Measurements from ENCODE around the gene CBX6.

Gene CBX6

DNA sequence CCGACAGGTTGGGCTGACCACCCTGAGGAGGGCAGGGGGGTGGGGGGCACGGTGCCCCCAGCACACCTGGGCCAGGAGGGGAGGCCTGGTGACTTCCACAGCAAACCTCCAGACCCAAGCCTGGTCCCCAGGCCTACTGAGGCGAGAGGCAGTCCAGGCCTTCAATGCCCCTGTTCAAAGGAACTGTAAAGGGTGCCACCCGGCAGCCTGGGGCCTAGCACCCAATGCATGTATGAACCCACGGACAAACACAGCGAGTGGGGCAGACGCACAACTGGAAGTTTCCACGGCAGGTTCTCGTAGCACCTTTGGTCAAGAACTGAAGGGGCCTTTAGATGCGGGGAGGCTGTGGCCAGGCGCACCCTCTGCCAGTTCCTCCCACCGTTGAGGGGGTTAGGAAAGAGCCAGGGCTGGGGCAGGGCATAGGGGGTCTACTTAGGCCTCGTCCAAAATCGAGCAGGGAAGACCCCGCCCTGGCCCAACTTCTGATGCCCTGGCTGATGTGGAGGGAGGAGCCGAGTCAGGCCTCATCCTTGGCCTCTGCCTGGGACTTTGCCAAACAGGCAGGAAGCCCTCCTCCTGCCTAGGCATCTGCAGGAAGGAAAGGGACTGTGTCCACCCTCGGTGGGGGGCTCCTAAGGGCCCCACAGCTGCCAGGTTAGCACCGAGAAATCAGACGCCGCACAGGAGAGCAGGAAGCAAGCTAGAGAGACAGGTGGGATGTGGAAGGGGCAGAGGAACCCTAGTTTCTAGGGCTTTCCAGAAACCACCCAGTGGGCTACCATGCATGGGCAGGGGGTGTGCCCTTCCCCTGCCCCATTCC is 6.6 kb downstream of the CBX6 start:
- CTCF ChIA-PET: interaction anchor here (4.0 kb wide), 1 partner anchor 12 kb away, joined by 11 read pairs; no protein-coding TSS in a partner anchor
- no peaks in the 10 kb centered on the region for H3K27me3 ChIP-seq (replicated peaks in 2 of 5; ENCODE audit: control insufficient read depth in 4 of 5, insufficient read depth in 5 of 5, low read length in 4 of 5)
- 95% methylated on average over 14 of the region's 20 CpGs for WGBS (ENCODE audit: insufficient coverage)
- H3K27ac ChIP-seq (ENCODE audit: insufficient read depth in 1 of 2, low read depth in 1 of 2, low read length in 2 of 2, poor library complexity in 1 of 2, severe bottlenecking in 2 of 2): peak overlapping the region in 1 of 2 experiments; percentile 43
- POLR2A ChIA-PET: no interaction called here
- DNase-seq: no peak
- no peaks in the 10 kb centered on the region for H3K9me3 ChIP-seq (ENCODE audit: control extremely low read depth in 1 of 5, control insufficient read depth in 4 of 5, insufficient read depth in 2 of 5, low read depth in 1 of 5, low read length in 4 of 5)
- H3K36me3 ChIP-seq (ENCODE audit: control insufficient read depth in 4 of 4, insufficient read depth in 4 of 4, low read length in 3 of 4): peaks cover 0 to 42% (median 27%) of the 10 kb centered on the region in 4 experiments
- peaks cover 0 to 16% (median 9%) of the 10 kb centered on the region in 4 experiments for H3K4me1 ChIP-seq (ENCODE audit: control extremely low read depth in 1 of 4, control insufficient read depth in 4 of 4, insufficient read depth in 4 of 4, low read length in 3 of 4)
- H3K4me3 ChIP-seq (ENCODE audit: control insufficient read depth in 1 of 7, extremely low read depth in 1 of 7, insufficient read depth in 4 of 7, low read depth in 2 of 7, low read length in 6 of 7): no peak overlapping the region

- ChIA-PET CTCF (interaction anchor here (1.3 to 4.0 kb wide), 2 partner anchors 11 to 139 kb away, joined by 3 to 11 read pairs; no protein-coding TSS in a partner anchor), POLR2A (no interaction called here)
- Histone ChIP-seq H3K4me1 (ENCODE audit: control extremely low read depth in 1 of 4, control insufficient read depth in 4 of 4, insufficient read depth in 4 of 4, low read length in 3 of 4) (peaks cover 0 to 10% (median 6%) of the 10 kb centered on the region in 4 experiments), H3K27me3 (replicated peaks in 2 of 5; ENCODE audit: control insufficient read depth in 4 of 5, insufficient read depth in 5 of 5, low read length in 4 of 5) (no peaks in the 10 kb centered on the region), H3K4me3 (ENCODE audit: control insufficient read depth in 1 of 7, extremely low read depth in 1 of 7, insufficient read depth in 4 of 7, low read depth in 2 of 7, low read length in 6 of 7) (no peak overlapping the region), H3K9me3 (ENCODE audit: control extremely low read depth in 1 of 5, control insufficient read depth in 4 of 5, insufficient read depth in 2 of 5, low read depth in 1 of 5, low read length in 4 of 5) (no peaks in the 10 kb centered on the region), H3K36me3 (ENCODE audit: control insufficient read depth in 4 of 4, insufficient read depth in 4 of 4, low read length in 3 of 4) (peaks cover 0 to 37% (median 24%) of the 10 kb centered on the region in 4 experiments), H3K27ac (ENCODE audit: insufficient read depth in 1 of 2, low read depth in 1 of 2, low read length in 2 of 2, poor library complexity in 1 of 2, severe bottlenecking in 2 of 2) (peak overlapping the region in 1 of 2 experiments; percentile 37)
- no peak for DNase-seq
- WGBS (ENCODE audit: insufficient coverage): 82% methylated on average over 16 of the region's 24 CpGs
Measured at GRCh38 chr22:38864361-38865191, 7.4 kb downstream of the CBX6 start.

GRCh38 chr22:38863531-38864131 is 8.4 kb downstream of the CBX6 start:
- DNase-seq: no peak
- no peak overlapping the region for H3K27ac ChIP-seq (ENCODE audit: insufficient read depth in 1 of 2, low read depth in 1 of 2, low read length in 2 of 2, poor library complexity in 1 of 2, severe bottlenecking in 2 of 2)
- peaks cover 0 to 3% (median under 1%) of the 10 kb centered on the region in 4 experiments for H3K4me1 ChIP-seq (ENCODE audit: control extremely low read depth in 1 of 4, control insufficient read depth in 4 of 4, insufficient read depth in 4 of 4, low read length in 3 of 4)
- H3K4me3 ChIP-seq (ENCODE audit: control insufficient read depth in 1 of 7, extremely low read depth in 1 of 7, insufficient read depth in 4 of 7, low read depth in 2 of 7, low read length in 6 of 7): no peak overlapping the region
- CTCF ChIA-PET: interaction anchor here (1.3 to 4.0 kb wide), 2 partner anchors 10 to 140 kb away, joined by 3 to 11 read pairs; no protein-coding TSS in a partner anchor
- no peaks in the 10 kb centered on the region for H3K9me3 ChIP-seq (ENCODE audit: control extremely low read depth in 1 of 5, control insufficient read depth in 4 of 5, insufficient read depth in 2 of 5, low read depth in 1 of 5, low read length in 4 of 5)
- WGBS (ENCODE audit: insufficient coverage): 96% methylated on average over 7 of the region's 12 CpGs
- peaks cover 0 to 34% (median 23%) of the 10 kb centered on the region in 4 experiments for H3K36me3 ChIP-seq (ENCODE audit: control insufficient read depth in 4 of 4, insufficient read depth in 4 of 4, low read length in 3 of 4)
- POLR2A ChIA-PET: no interaction called here
- H3K27me3 ChIP-seq (replicated peaks in 2 of 5; ENCODE audit: control insufficient read depth in 4 of 5, insufficient read depth in 5 of 5, low read length in 4 of 5): no peaks in the 10 kb centered on the region

DNA sequence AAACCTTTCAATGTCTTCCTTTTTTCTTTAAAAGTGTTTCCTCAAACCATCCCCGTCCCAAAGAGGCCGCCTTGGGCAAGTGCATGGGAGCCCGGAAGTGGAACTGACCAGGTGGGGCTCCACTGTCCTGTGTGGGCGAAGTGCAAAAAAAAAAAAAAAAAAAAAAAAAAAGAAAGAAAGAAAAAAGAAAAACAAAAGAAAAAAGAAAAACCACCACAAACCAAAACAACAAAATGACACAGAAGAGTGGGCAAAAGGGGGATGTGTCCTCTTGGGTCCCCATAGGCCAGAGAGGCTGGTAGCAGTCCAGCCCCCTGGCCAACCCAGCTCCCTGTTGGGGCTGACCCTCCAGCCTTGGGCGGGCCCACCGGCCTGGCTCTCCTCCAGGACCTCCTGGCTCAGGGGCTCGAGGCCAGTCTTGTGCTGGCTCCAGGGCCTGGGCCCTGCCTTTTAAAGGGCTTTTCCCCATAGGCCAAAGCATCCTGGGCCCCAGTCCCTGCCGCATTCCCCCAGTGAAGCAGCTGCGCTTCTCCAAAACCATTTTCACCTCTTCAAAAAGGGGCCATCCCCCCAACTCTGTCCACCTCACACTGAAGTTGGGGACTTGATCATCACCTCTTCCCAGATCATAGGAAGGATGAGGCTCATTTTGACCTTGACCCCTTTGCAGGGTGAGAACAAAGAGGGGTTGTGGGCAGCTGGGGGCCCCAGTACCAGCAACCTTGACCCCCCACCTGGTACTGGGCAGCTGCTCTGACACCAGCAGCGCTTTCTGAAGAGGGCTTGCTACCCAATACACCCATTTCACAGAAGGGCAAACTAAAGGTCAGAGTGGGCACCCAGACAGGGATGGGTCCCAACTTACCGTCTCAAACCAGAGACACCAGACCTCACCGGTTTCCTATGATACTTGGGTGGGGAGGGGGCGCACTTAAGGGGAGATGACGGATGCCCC is 9.4 kb downstream of the CBX6 start:
- H3K4me3 ChIP-seq (ENCODE audit: control insufficient read depth in 1 of 7, extremely low read depth in 1 of 7, insufficient read depth in 4 of 7, low read depth in 2 of 7, low read length in 6 of 7): no peak overlapping the region
- no peaks in the 10 kb centered on the region for H3K4me1 ChIP-seq (ENCODE audit: control extremely low read depth in 1 of 4, control insufficient read depth in 4 of 4, insufficient read depth in 4 of 4, low read length in 3 of 4)
- DNase-seq: no peak
- WGBS (ENCODE audit: insufficient coverage): 95% methylated on average over 7 of the region's 14 CpGs
- no peaks in the 10 kb centered on the region for H3K9me3 ChIP-seq (ENCODE audit: control extremely low read depth in 1 of 5, control insufficient read depth in 4 of 5, insufficient read depth in 2 of 5, low read depth in 1 of 5, low read length in 4 of 5)
- ChIA-PET CTCF (interaction anchor here (4.0 kb wide), 1 partner anchor 10 kb away, joined by 11 read pairs; no protein-coding TSS in a partner anchor), POLR2A (no interaction called here)
- peaks cover 0 to 31% (median 17%) of the 10 kb centered on the region in 4 experiments for H3K36me3 ChIP-seq (ENCODE audit: control insufficient read depth in 4 of 4, insufficient read depth in 4 of 4, low read length in 3 of 4)
- no peak overlapping the region for H3K27ac ChIP-seq (ENCODE audit: insufficient read depth in 1 of 2, low read depth in 1 of 2, low read length in 2 of 2, poor library complexity in 1 of 2, severe bottlenecking in 2 of 2)
- H3K27me3 ChIP-seq (replicated peaks in 2 of 5; ENCODE audit: control insufficient read depth in 4 of 5, insufficient read depth in 5 of 5, low read length in 4 of 5): no peaks in the 10 kb centered on the region

DNA sequence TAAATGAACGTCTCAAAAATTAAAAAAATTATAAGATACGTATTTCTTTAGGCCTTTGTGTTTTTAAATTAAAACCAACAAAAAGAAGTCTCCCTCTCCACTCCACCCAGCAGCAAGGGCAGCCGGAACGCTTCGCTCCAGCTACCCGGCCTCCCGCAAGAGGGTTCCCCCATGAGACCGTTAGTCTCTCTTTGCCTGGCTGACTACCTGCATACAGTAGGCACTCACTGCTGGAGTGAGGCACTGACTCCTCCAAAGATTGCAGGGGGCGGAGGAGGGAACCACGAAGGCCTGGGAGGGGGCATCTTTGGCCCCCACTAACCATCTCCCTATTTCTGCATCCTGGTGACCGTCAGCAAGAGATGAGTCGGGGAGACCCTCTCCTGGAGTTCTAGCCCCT is 10.1 kb downstream of the CBX6 start:
- Histone ChIP-seq H3K9me3 (ENCODE audit: control extremely low read depth in 1 of 5, control insufficient read depth in 4 of 5, insufficient read depth in 2 of 5, low read depth in 1 of 5, low read length in 4 of 5) (no peaks in the 10 kb centered on the region), H3K4me3 (ENCODE audit: control insufficient read depth in 1 of 7, extremely low read depth in 1 of 7, insufficient read depth in 4 of 7, low read depth in 2 of 7, low read length in 6 of 7) (no peak overlapping the region), H3K4me1 (ENCODE audit: control extremely low read depth in 1 of 4, control insufficient read depth in 4 of 4, insufficient read depth in 4 of 4, low read length in 3 of 4) (no peaks in the 10 kb centered on the region), H3K27me3 (replicated peaks in 2 of 5; ENCODE audit: control insufficient read depth in 4 of 5, insufficient read depth in 5 of 5, low read length in 4 of 5) (no peaks in the 10 kb centered on the region), H3K36me3 (ENCODE audit: control insufficient read depth in 4 of 4, insufficient read depth in 4 of 4, low read length in 3 of 4) (peaks cover 0 to 26% (median 12%) of the 10 kb centered on the region in 4 experiments), H3K27ac (ENCODE audit: insufficient read depth in 1 of 2, low read depth in 1 of 2, low read length in 2 of 2, poor library complexity in 1 of 2, severe bottlenecking in 2 of 2) (no peak overlapping the region)
- POLR2A ChIA-PET: no interaction called here
- 97% methylated on average over 6 of the region's 12 CpGs for WGBS (ENCODE audit: insufficient coverage)
- CTCF ChIA-PET: interaction anchor here (1.5 to 4.0 kb wide), 2 partner anchors 9 to 11 kb away, joined by 4 to 11 read pairs; no protein-coding TSS in a partner anchor
- no peak for DNase-seq

GRCh38 chr22:38861170-38861876 is 10.7 kb downstream of the CBX6 start:
- WGBS (ENCODE audit: insufficient coverage): no CpG with 5 or more reads among the region's 13 CpGs
- DNase-seq: no peak
- POLR2A ChIA-PET: no interaction called here
- Histone ChIP-seq H3K9me3 (ENCODE audit: control extremely low read depth in 1 of 5, control insufficient read depth in 4 of 5, insufficient read depth in 2 of 5, low read depth in 1 of 5, low read length in 4 of 5) (no peaks in the 10 kb centered on the region), H3K4me3 (ENCODE audit: control insufficient read depth in 1 of 7, extremely low read depth in 1 of 7, insufficient read depth in 4 of 7, low read depth in 2 of 7, low read length in 6 of 7) (peak overlapping the region in 1 of 7 experiments; percentile 13), H3K27ac (ENCODE audit: insufficient read depth in 1 of 2, low read depth in 1 of 2, low read length in 2 of 2, poor library complexity in 1 of 2, severe bottlenecking in 2 of 2) (no peak overlapping the region), H3K27me3 (replicated peaks in 2 of 5; ENCODE audit: control insufficient read depth in 4 of 5, insufficient read depth in 5 of 5, low read length in 4 of 5) (no peaks in the 10 kb centered on the region), H3K36me3 (ENCODE audit: control insufficient read depth in 4 of 4, insufficient read depth in 4 of 4, low read length in 3 of 4) (peaks cover 0 to 21% (median 12%) of the 10 kb centered on the region in 4 experiments), H3K4me1 (ENCODE audit: control extremely low read depth in 1 of 4, control insufficient read depth in 4 of 4, insufficient read depth in 4 of 4, low read length in 3 of 4) (no peaks in the 10 kb centered on the region)
- CTCF ChIA-PET: interaction anchor here (1.4 to 4.0 kb wide), 3 partner anchors 8 to 10 kb away, joined by 4 to 11 read pairs (median 4); no protein-coding TSS in a partner anchor

All from common myeloid progenitor, CD34-positive (primary cell).